HG03571 (cell line): Measurements from ENCODE around the gene OBP2B.
"Not testable (repeated sequence)": the region's sequence is repeated elsewhere in the genome, so short reads cannot be mapped to it uniquely, and the experiment has no call there.

Source experiments
- ATAC-seq: cut with Tn5 transposase; IDR thresholded peaks from one replicate; pipeline ENCODE4 v1.9.1; 2021; ENCODE audit not compliant: unreplicated experiment

The OBP2B gene

GRCh38 chr9:133223159-133223756 lies 14.2 kb upstream of the OBP2B start:
- ATAC-seq, result not testable (repeated sequence)

DNA sequence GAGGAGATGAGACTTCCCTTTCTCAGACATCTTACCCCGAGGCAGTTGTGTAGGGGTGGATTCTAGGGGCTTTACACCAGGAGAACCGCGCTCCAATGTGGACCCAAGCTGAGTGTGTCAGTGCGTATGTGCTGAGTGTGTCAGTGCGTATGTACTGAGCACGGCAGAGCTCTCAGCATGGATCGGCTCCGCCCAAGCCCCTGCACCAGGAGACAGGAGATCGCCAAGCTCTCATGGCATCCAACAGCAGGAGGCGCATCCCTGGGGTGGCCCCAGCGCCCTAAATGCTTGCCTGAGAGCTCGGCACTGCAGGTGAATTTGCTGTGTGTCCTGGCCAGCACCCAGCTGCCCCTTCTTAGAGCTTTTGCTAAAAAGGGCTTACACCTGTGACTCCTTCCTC lies 12.9 kb upstream of the OBP2B start:
- not testable (repeated sequence) for ATAC-seq

DNA sequence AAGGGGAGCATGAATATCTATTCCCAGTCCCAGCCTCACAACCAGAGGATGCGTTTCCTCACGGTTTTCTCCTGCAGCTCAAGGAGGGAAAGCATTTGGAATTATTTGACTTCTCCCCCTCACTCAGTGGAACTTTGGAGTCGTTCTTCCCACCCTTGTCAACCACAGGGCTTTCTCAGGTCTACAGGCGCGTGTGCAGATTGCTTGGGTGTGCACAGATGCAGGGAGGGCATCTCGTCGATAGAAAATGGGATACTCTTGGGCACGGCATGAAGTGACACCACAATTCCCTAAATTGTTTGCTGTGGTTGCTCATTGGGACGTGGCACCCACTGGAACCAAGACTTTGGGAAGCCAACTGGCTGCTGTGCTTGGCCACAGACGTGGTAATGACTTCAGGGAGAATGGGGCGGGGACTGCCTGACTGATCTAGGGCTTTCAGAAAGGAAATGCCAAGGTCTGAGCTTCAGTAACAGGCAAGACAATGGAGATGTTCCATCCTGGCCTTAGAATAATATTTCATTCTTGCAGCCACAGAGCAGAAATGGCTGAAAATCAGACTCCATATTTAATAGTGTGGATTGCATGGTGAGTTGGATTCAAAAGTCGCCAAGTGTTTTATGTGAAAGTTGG lies 12.2 kb upstream of the OBP2B start:
- ATAC-seq, result no peak

- not testable (repeated sequence) for ATAC-seq
These were observed 9.3 kb upstream of the OBP2B start for GRCh38 chr9:133218049-133218975.

GRCh38 chr9:133217333-133217988 lies 8.4 kb upstream of the OBP2B start:
- not testable (repeated sequence) for ATAC-seq

DNA sequence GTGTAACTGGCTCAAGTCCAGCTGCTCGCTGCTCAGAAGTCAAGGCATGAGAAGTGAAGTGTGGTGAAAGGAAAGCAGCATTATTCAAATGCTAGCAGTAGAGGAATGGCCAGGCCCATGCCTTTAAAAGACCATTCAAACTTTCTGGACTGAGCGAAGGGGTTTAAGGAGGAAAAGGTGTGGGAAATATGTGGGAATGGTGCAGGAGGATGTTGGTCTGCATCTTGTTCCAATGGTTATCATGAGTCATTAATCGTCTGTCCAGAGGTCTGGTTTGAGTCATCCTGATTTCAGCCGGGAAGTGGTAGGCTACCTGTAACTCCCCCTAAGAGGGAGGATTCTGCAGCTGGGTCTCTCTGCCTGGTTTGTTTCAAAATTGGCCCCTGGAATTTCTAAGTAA lies 5.2 kb upstream of the OBP2B start:
- ATAC-seq, result not testable (repeated sequence)

DNA sequence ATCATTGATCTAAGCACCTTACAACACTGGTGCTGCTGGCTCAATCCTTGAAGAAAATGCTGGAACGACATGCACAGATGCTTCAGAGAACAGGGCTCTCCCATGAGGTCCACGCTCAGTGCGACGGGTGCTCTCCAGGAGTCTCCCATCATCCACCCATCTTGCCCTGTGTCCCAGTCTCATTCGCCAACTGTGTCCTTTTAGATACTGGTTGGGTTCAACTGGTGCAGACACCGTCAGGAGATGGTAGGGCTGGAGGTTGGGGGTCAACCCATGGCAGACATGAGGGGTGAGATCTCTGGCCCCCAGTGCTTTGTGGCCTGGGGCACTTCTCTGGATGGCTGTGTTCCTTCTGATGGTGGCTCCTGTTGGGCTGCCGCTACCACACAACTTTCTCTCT lies 1.6 kb upstream of the OBP2B start:
- ATAC-seq, result no peak

DNA sequence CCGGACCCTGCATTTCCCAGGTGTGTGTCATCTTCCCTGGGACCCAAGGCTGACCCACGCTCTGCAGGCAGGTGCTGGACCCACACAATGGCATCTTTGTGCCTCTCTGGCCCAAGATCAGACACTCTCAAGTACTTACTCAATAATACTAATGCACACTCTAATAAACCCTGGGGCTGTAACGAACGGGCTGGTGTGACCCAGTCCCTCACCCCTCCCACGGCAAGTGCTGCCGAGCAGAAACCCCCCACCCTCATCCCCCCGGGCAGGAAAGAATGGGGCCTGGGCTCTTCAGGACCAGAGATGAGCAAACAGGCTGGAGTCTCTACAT lies 1.1 kb upstream of the OBP2B start:
- ATAC-seq, result no peak

- ATAC-seq, result not testable (repeated sequence)
These were observed 514 bp upstream of the OBP2B start for GRCh38 chr9:133209327-133210201.

GRCh38 chr9:133208171-133208879 lies 725 bp downstream of the OBP2B start:
- ATAC-seq, result not testable (repeated sequence)

- ATAC-seq, result no peak
These were observed 1.4 kb downstream of the OBP2B start for GRCh38 chr9:133207540-133208170.

- no peak for ATAC-seq
These were observed 2.0 kb downstream of the OBP2B start for GRCh38 chr9:133207021-133207531.

DNA sequence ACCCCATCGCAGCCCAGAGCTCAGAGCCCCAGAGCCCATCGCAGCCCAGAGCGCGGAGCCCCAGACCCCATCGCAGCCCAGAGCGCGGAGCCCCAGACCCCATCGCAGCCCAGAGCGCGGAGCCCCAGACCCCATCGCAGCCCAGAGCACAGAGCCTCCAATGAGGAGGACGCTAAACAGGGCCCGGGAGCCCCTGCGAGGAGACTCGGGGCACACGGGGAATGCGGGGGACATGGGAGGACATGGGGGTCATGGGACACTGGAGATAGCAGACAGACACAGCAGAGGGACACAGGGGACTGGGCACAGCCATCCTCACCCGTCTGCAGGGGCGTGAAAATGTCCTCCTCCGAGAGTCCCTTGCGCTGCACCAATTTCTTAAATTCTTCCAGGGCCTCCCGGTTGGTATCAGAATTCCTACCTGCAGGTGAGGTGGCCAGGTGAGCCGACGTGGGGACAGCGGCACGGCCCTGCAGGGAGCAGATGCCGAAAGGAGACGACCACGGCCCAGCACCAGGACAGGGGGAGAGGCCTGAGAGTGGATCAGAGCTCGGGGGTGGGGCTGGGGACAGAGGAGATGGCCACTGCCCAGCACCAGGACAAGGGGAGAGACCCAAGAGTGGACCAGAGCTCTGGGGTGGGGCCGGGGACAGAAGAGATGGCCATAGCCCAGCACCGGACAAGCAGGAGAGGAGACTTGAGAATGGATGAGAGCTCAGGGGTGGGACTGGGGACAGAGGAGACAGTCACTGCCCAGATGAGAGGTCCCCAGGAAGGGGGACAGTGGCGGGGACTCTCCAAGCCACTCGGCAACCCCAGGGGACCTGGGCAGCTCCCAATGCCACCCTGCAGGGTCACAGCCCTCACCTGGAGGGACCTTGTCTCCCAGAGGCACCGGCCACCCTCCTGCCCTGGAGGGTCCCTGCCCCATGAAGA lies 2.8 kb downstream of the OBP2B start:
- no peak for ATAC-seq

DNA sequence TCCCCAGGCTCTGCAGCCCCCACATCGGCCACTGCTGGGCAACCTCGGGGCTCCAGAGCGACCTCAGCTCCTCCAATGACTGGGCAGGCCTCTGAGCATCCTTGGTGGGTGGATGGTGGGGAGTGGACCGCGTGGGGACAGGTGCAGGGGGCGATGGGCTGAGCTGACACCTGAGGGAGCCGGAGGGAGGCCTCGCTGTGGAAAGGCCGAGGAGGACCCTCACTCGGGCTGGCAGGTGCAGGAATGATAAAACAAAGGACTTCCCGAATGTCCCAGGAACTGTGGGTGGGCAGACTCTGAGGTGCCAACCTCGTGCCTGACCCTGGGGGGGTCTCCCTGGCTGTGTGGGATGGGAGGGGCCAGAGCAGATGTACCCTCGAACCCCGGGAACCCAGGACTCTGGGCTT lies 3.6 kb downstream of the OBP2B start:
- not testable (repeated sequence) for ATAC-seq

DNA sequence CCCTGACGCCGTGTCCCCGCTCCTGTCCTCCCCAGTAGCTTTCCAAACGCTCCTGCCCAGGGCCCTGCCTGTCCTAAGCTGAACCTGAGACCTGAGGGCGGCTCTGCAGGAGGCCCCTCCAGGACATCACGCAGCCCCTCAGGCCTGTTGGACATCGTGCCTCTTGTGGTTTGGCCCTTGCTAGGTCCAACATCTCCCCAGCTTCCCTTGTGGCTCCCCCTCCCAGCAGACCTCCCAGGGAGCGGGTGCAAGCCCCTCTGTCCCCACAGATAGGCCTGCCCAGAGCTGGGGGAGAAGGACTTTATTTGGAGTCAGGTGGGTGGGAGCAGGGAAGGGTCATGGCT lies 4.1 kb downstream of the OBP2B start:
- ATAC-seq, result no peak

GRCh38 chr9:133204335-133204992 lies 4.6 kb downstream of the OBP2B start:
- no peak for ATAC-seq

DNA sequence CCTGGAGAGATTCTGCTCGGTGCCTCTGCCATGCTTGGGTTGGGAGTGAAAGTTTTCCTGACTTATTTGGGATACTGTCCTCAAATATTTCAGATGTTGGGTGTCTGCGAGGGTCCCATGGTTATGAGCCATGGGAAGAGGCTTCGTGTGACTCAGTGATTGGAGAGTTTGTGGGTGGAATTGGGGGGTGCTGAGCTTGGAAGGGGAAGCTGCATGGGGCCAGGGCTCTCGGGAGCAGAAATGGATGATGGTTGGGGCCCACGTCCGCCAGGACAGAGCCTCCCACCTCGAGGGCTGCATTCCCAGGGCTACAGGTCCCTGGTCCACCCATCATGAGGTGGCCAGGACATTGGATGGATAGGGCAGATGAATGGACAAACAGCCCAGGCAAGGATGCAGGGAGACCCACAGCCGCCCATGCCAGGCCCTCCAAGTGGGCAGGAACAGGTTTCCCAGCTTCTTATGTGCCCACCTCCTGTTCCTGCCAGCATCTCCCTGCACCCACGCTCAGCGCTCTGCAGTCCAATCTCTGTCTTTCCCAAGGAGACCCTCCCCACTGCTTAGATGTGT lies 5.5 kb downstream of the OBP2B start:
- ATAC-seq, result no peak
